Measurements from ENCODE around the gene ACSL3.

DNA sequence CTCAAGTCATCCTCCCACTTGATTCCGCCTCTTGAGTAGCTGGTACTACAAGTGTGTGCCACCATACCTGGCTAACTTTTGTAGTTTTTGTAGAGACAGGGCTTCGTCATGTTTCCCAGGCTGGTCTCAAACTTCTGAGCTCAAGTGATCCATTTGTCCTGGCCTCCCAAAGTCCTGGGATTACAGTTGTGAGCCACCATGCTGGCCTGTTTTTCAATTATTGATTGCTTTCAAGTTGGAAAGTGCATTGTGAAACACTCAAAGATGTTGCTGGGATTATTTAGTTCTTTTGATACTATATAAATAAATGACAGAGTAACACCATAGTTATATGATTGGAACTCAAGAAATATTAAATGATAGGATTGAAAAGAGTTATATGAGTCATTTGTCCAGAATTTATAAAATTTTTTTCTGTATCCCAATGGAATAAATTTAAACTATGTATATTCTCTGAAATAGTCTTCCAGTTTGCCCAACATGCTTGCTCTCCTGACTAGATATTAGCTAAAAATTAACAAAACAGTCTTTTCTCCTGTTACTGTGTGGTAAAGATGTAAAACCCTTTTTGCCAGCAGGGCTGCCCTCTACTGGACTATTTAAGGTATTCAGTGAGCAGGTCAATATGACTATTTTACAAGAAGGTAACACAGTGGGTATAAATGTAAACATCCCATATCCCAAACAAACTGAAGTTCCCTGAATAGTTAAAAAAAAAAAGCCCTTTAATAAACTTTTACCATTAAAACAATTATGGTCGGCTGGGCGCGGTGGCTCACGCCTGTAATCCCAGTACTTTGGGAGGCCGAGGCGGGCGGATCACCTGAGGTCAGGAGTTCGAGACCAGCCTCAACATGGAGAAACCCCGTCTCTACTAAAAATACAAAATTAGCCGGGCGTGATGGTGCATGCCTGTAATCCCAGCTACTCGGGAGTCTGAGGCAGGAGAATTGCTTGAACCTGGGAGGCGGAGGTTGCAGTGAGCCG, 42.7 kb downstream of the ACSL3 start:
- TF ChIP-seq POLR2A (IDR thresholded peaks at IDR 0.05) (no peak), POLR2AphosphoS5 (IDR thresholded peaks at IDR 0.05) (no peak)
